HS-5 (cell line): ENCODE measurements around the gene PLEKHA6.

ENCODE experiments used
- DNase-seq: peaks from one replicate; pipeline ENCODE4 v3.0.0-alpha.2; 2012; ENCODE audit warnings: low read depth

The PLEKHA6 gene

GRCh38 chr1:204357551-204358490 is 1.9 kb downstream of the PLEKHA6 start:
- DNase-seq = no peak

- DNase-seq = no peak
Observed at GRCh38 chr1:204356997-204357396, 2.7 kb downstream of the PLEKHA6 start.

GRCh38 chr1:204355913-204356312 is 3.8 kb downstream of the PLEKHA6 start:
- DNase-seq = no peak

GRCh38 chr1:204354579-204354978 is 5.2 kb downstream of the PLEKHA6 start:
- DNase-seq = no peak

GRCh38 chr1:204353213-204353910 is 6.4 kb downstream of the PLEKHA6 start:
- no peak for DNase-seq

GRCh38 chr1:204350857-204351573 is 8.7 kb downstream of the PLEKHA6 start:
- DNase-seq = no peak

- DNase-seq = no peak
Observed at GRCh38 chr1:204350312-204350711, 9.4 kb downstream of the PLEKHA6 start.

- DNase-seq = no peak
Observed at GRCh38 chr1:204349602-204350001, 10.1 kb downstream of the PLEKHA6 start.

- no peak for DNase-seq
Observed at GRCh38 chr1:204348722-204349121, 11.0 kb downstream of the PLEKHA6 start.

GRCh38 chr1:204348242-204348641 is 11.5 kb downstream of the PLEKHA6 start:
- no peak for DNase-seq

GRCh38 chr1:204345941-204346645 is 13.6 kb downstream of the PLEKHA6 start:
- DNase-seq = no peak

GRCh38 chr1:204345438-204345841 is 14.3 kb downstream of the PLEKHA6 start:
- no peak for DNase-seq

GRCh38 chr1:204344665-204345355 is 14.9 kb downstream of the PLEKHA6 start:
- no peak for DNase-seq

- DNase-seq = no peak
Observed at GRCh38 chr1:204343802-204344201, 15.9 kb downstream of the PLEKHA6 start.

GRCh38 chr1:204343247-204343646 is 16.5 kb downstream of the PLEKHA6 start:
- no peak for DNase-seq

- DNase-seq = no peak
Observed at GRCh38 chr1:204342310-204342709, 17.4 kb downstream of the PLEKHA6 start.

- DNase-seq = no peak
Observed at GRCh38 chr1:204341380-204341779, 18.3 kb downstream of the PLEKHA6 start.

GRCh38 chr1:204340081-204340889 is 19.4 kb downstream of the PLEKHA6 start:
- DNase-seq = no peak

- DNase-seq = no peak
Observed at GRCh38 chr1:204339541-204339940, 20.2 kb downstream of the PLEKHA6 start.

GRCh38 chr1:204338997-204339396 is 20.7 kb downstream of the PLEKHA6 start:
- DNase-seq = no peak
